PC-3 (cell line): Measurements from ENCODE around the gene GJC1.

Experiments used
- EZH2phosphoT487 ChIP-seq: fragments of 300-600 bp; sonication (generic); IDR thresholded peaks from 2 replicates; pipeline ENCODE4 v1.6.1; 2018; ENCODE audit warnings: mild to moderate bottlenecking, antibody characterized with exemption, low read length, borderline replicate concordance
- TF ChIP-seq, protein P1 (sequence below): fragments of 300-600 bp; sonication (generic); conservative IDR thresholded peaks from 2 replicates; pipeline ENCODE4 v1.5.1; 2017; ENCODE audit warnings: antibody characterized with exemption, low read depth, mild to moderate bottlenecking, low read length

DNA sequence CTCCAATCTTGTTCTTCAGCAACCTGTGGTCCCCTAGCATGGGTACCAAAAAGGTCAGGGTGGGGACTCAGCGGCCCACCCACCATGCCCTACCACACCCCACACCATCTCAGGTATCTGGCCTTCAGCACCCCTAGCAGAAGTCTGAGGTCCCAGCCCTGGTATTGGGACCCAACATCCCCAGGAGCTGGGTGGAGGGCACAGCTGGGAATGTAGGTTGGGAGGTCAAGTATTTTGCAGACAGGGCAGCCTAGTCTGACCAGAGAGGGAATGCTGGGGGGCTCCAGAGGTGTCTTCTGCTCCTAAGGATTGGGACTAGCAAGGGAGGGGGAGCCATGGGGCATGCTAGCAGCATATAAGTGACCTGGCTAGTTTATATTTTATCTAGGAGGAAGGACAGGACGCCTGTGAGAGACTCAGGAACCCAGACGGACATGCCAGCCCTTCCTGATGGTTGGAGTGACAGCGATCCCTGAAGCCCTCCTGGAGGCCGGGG is 72.1 kb downstream of the GJC1 start:
- TF ChIP-seq, protein P1, sequence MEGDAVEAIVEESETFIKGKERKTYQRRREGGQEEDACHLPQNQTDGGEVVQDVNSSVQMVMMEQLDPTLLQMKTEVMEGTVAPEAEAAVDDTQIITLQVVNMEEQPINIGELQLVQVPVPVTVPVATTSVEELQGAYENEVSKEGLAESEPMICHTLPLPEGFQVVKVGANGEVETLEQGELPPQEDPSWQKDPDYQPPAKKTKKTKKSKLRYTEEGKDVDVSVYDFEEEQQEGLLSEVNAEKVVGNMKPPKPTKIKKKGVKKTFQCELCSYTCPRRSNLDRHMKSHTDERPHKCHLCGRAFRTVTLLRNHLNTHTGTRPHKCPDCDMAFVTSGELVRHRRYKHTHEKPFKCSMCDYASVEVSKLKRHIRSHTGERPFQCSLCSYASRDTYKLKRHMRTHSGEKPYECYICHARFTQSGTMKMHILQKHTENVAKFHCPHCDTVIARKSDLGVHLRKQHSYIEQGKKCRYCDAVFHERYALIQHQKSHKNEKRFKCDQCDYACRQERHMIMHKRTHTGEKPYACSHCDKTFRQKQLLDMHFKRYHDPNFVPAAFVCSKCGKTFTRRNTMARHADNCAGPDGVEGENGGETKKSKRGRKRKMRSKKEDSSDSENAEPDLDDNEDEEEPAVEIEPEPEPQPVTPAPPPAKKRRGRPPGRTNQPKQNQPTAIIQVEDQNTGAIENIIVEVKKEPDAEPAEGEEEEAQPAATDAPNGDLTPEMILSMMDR = no peak
- TF ChIP-seq EZH2phosphoT487 = no peak
